DMS114 treated with DMSO at 0.1 percent for 48 hours (cell line): ENCODE data around the gene DYNC2LI1.
"Not testable (repeated sequence)": the region's sequence is repeated elsewhere in the genome, so short reads cannot be mapped to it uniquely, and the experiment has no call there.

Experiments
- DNase-seq: peaks from one replicate; lab custom pipeline; 2025; ENCODE audit not compliant: unreplicated experiment; lab: John Stamatoyannopoulos, UW

The DYNC2LI1 gene

DNA sequence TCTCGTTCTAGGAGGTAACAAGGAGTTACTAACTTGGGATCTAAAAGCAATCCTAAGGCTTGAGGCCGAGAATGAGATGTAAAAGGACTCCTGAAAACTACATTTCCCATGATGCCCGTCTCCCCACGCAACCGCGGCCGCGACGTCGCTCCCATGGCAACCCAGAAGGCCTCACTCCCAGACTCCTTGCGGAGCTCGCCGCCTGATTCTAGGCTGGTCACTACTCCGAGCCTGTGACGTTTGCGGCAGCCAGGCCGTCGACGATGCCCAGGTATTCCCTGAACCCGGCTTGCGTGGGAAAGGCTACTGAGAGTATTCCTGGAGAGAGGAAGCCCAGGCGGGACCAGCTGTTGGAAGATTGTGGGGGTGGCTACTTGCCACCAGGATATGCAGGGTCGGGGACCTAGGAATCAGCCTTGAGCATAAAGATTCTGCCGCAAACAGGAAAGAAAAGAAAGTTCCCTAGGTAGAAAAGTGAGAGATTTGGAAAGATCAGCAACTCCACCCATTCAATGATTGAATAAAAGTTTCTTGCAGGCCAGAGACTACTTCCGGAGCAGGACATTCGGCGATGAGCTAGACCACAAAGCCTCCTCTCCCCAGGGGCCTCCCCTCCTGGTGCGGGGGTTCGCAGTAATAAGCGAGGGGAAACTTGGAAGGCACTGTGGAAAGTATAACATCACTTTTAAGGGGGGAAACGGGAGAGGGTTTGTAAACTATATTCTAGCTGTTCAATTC, at the start of gene DYNC2LI1:
DYNC2LI1 (plus strand) TSS at position 164 of the 738 bp plus-strand sequence; CDS start at position 264, 100 bp downstream.
- DNase-seq = peak; percentile 89

DNA sequence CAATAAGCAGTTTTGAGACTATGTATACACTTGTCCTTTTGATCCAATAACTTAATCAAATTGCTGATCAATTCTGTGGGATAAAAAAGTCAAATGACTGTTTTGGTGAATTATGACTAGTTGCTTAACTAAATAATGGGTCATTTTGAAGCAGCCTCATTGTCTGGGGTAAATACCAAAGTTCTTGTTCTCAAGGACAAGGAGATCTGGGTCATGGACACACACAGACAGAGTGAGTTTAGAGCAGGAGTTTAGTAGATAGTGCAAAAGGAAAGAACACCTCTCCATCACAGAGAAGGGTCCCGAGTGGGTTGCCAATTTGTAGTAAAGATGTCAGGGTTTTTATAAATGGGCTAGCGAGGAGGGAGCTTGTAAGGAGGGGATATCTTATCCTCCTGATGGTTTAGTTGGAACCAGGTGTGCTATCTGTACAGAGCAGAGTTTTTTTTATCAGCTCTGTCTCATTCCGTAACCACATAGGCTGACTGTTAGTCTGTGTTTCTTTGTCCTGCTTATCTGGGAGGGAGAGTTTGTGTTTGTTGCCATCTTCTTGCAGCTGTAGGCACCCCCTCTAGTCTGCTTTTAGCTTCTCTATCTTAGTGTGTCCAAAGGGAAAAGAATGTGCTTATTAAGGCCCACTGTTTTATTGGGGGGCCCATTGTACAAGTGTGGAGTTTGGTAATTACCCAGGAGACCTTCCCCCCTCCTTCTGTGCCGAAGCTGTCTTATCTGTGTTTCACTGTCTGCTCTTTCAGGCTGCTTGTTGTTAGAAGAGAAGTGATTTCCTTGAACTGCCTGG, 48.9 kb upstream of the DYNC2LI1 start:
- DNase-seq = no peak

DNA sequence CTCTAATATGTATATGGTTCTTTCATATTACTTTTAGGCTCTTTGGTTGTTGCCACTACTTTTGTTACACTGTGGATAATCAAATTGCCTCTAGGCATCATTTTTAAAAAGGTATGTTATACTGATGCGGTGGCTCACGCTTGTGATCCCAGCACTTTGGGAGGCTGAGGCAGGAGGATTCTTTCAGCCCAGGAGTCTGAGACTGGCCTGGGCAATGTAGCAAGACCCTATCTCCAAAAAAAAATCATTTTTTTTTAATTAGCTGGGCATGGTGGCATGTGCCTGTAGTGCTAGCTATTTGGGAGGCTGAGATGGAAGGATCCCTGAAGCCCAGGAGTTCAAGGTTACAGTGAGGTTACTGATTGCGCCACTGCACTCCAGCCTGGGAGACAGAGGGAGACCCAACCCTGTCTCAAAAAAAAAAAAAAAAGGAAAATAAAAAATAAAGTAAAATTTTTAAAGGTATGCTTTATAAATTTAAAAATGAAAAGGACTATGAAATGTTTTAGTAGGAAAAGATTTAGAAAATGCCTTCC, 48.1 kb upstream of the DYNC2LI1 start:
- DNase-seq = no peak

DNA sequence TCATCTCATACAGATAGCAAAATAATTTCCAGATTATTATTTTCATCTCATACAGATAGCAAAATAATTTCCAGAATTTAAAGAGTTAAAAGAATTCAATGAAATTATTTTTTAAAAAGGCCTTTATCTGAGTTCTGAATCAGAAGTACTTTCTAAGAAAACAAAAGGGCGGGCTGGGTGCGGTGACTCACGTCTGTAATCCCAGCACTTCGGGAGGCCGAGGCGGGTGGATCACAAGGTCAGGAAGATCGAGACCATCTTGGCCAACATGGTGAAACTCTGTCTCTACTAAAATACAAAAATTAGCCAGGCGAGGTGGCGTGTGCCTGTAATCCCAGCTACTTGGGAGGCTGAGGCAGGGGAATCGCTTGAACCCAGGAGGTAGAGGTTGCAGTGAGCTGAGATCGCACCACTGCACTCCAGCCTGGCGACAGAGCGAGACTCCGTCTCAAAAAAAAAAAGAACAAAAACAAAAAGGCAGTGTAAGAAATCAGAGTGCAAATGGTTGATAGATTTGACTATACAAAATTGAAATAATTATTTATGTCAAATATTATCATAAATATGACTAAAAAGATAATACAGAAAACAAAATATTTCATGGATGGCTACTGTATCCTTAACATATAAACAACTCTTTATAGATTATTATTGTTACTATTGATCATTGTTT, 46.7 kb upstream of the DYNC2LI1 start:
- DNase-seq = not testable (repeated sequence)

GRCh38 chr2:43727634-43728014, 46.2 kb upstream of the DYNC2LI1 start:
- DNase-seq = no peak

DNA sequence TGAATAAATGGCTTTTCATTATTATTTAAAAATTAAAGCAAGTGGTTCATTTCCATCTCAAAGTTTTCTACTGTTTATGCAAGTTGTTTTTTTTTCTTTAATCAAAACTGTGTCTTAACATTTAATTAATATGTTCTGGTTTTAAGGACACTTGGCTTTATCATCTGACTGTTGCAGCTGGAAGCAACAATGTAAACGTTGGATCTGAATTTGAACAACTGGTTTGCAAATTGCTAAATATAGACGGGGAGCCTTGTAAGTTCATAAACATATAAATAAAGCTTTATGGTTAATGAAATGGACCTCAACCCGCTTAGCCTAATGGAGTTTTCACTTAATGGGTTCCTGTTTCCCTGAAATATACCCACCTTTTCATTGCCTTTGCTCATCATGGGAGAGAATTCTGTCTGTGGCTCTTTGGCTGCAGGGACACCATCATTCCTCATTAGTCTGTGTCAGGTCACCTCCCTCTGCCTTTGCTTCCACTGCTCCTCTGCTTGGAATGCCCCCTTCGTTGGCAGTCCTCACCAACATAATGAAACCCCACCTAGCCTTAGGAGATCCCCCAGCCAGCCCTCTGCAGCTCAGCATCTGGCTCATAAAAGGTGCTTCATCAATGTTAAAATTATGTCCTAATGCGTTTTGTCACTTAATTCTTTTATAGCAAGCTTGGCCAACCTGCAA, 44.2 kb upstream of the DYNC2LI1 start:
- no peak for DNase-seq

- no peak for DNase-seq
Measured at GRCh38 chr2:43731211-43731610, 42.6 kb upstream of the DYNC2LI1 start.

GRCh38 chr2:43736637-43737036, 37.2 kb upstream of the DYNC2LI1 start:
- no peak for DNase-seq

- no peak for DNase-seq
Measured at GRCh38 chr2:43737097-43737854, 36.6 kb upstream of the DYNC2LI1 start.

- no peak for DNase-seq
Measured at GRCh38 chr2:43737855-43738254, 36.0 kb upstream of the DYNC2LI1 start.

DNA sequence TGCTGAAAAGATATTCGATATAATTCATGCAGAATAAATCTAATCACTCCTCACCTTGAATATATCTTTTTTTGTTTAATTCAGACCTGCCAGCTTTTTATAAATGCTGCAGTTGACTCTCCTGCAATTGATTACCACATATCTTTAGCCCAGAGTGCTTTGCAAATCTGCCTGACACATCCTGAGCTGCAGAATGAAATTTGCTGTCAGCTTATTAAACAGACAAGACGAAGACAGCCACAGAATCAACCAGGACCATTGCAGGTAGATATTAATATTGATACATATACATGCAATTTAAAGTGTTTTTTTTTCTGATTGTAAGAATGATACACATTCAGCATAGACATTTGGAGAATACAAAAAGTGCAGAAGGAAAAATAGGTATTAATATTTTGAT, 35.6 kb upstream of the DYNC2LI1 start:
- no peak for DNase-seq

DNA sequence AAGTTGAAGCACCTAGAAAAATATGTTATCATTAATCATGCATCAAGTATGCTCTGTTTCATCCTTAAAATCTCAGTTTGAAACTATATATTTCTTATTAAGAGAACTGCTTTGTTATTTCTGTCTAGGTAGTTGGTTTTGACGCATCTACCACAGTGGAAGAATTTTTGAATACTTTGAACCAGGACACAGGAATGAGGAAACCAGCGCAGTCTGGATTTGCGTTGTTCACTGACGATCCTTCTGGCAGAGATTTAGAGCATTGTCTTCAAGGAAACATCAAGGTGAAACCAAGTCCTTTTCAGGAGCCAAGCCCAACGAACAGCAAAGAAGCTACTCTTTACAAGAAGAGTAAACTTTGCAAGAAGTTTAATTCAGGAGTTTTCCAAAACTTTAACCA, 30.1 kb upstream of the DYNC2LI1 start:
- no peak for DNase-seq

- DNase-seq = no peak
Measured at GRCh38 chr2:43745457-43745856, 28.4 kb upstream of the DYNC2LI1 start.

GRCh38 chr2:43748333-43748732, 25.5 kb upstream of the DYNC2LI1 start:
- no peak for DNase-seq

DNA sequence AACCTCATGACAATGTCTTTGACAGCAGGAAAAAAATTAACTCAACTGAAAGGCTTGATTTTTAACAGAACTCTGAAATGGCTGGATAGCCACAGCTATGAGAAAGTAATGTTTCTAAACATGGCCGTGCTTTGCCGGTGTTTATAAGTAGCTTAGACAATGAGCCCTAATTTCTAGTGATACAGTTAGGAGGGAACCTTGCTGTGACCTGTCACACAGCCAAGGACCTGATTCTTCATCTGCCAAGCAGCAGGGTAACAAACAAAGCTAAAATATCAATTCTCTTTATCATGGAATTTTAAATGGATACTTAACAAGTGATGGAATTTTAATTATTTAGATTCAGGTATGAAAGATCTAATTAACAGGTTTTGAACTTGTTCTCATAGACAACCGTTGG, 24.3 kb upstream of the DYNC2LI1 start:
- no peak for DNase-seq

DNA sequence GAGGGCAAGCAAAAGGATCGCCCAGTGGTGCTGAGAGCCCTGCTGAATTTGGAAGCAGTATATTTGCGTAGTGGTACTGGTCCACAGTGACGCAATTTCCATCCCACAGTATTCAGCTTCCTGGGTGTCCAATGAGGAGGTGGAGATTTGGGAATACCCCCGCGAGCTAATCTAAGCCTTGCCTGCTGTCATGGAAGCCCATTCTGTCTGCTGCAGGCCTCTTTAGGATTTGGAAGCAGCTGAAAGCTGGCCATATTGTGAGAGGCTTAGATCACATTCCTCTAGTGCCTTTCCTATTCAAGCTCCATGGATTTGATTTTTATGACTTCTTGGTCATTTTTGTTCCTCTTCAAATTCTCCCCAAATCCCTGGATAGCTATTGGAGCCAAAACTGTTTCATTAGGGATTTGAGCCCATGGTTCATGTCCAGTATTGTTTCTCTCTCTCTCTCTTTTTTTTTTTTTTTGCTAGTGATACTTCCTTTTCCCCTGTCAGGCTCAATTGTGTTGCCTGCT, 22.3 kb upstream of the DYNC2LI1 start:
- DNase-seq = no peak

- no peak for DNase-seq
Measured at GRCh38 chr2:43752302-43752701, 21.5 kb upstream of the DYNC2LI1 start.

GRCh38 chr2:43754180-43754579, 19.7 kb upstream of the DYNC2LI1 start:
- DNase-seq = no peak

DNA sequence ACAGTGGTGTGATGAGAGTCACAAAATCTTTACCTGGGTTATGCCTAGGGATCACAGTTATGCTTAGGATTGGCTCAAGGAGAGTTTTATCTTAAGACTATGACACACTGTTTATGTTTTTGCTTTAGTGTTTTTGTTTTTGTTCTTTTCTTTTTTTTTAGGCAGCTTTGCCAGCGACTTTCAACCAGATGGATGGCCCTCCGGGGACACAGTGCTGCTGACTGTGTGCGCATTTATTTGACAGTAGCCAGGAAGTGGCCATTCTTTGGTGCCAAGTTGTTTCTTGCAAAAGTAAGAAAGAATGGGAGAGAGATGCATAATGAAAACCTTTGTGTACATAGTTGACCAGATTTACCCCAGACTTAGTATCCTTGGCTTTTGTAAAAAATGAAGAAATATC, 15.1 kb upstream of the DYNC2LI1 start:
- no peak for DNase-seq

- no peak for DNase-seq
Measured at GRCh38 chr2:43759195-43759594, 14.6 kb upstream of the DYNC2LI1 start.
